GM13977 (cell line): ENCODE data around the gene CDC42BPB.

ENCODE experiments used
- DNase-seq: peaks from one replicate; pipeline ENCODE4 v3.0.0; 2012; ENCODE audit warnings: low spot score
- in situ Hi-C: fragments of 300-500 bp; cut with MboI; formaldehyde crosslinking; loops from one replicate; pipeline ENCODE4 v1.12.0; 2022; ENCODE audit warnings: low sequenced_read_pairs, low pct_unique_long_range_greater_than_20kb, mixed read lengths, inconsistent platforms; ENCODE audit not compliant: unreplicated experiment
- TF ChIP-seq, protein P1 (sequence below): IDR thresholded peaks from 2 replicates; pipeline ENCODE4 v1.5.1; 2012; ENCODE audit warnings: mild to moderate bottlenecking, control low read depth; ENCODE audit not compliant: insufficient read depth; ENCODE audit errors: extremely low read depth, missing control alignments

Gene CDC42BPB

DNA sequence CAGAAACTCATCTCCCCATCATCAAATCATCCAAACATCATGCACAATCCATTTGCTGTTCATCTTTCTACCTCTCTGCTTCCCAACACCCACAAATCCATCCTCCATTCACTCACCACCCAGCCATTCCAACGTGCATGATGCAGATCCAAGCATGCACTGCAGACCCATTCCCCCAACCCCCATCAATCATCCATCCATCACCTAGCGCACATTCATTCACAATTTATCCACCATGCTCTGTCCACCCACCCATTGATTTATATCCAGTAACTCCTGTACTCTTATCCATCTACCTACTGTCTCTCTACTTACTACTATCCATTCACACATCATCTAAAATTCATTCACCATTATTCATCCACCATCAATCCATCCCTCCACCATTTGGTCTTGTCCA is 138.9 kb downstream of the CDC42BPB start:
- TF ChIP-seq, protein P1, sequence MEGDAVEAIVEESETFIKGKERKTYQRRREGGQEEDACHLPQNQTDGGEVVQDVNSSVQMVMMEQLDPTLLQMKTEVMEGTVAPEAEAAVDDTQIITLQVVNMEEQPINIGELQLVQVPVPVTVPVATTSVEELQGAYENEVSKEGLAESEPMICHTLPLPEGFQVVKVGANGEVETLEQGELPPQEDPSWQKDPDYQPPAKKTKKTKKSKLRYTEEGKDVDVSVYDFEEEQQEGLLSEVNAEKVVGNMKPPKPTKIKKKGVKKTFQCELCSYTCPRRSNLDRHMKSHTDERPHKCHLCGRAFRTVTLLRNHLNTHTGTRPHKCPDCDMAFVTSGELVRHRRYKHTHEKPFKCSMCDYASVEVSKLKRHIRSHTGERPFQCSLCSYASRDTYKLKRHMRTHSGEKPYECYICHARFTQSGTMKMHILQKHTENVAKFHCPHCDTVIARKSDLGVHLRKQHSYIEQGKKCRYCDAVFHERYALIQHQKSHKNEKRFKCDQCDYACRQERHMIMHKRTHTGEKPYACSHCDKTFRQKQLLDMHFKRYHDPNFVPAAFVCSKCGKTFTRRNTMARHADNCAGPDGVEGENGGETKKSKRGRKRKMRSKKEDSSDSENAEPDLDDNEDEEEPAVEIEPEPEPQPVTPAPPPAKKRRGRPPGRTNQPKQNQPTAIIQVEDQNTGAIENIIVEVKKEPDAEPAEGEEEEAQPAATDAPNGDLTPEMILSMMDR, result no peak
- DNase-seq, result no peak
- in situ Hi-C loops, result loop anchor here (10.0 kb wide), 2 partner anchors 144 to 224 kb away; partner anchors contain the start of gene TRAF3

DNA sequence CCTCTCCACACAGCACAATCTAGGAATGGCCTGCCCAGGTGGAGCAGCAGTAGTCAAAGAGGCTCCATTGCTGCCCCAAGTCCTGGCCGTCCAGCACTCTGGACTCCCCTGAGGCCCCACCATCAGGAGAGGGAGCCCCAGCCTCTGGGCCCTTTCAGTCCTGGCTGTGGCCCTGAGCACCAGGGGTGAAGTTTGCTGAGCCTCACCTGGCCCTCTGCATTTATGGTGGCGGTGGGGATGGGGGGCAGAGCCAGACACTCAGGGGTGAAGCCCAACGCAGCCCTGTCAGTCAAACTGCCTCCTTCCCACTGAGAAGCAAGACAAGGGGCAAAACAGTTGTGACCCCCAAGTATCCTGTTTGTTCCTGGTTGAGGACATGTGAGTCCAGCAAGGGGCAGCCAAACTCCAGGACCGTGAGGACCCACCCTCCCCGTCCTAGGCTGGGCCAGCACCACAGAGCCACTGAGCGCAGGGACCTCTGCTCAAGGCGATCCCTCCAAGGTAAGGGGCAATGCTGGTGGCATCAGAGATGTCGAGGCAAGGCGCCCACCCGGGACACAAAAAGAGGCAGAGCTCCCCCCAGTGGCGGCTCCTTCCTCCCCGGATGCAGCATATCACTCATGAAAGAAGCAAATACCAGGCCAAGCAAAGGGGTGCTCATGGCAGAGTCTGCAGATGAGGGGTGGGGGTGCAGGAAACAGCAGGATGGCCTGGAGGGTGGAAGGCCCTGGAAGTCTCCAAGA is 139.7 kb downstream of the CDC42BPB start:
- in situ Hi-C loops, result loop anchor here (10.0 kb wide), 2 partner anchors 143 to 223 kb away; partner anchors contain the start of gene TRAF3
- peak; percentile 86 for DNase-seq
- TF ChIP-seq, protein P1, result peak; percentile 80

DNA sequence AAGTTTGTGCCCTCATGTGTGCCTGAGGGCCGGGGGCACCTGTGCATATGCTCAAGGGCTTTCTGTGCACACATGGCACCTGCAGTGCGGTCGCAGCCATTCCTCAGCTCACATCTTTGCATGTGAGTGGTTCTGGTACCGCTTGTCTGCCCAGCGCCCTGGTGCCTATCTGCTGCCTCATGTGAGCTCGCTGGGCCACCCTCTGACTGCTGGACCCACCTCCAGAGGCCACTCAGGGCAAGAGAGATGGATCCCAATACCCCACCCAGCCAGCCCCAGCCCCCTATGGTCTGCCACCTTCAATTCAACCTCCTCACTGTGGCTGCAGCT is 140.3 kb downstream of the CDC42BPB start:
- DNase-seq, result peak; percentile 46
- TF ChIP-seq, protein P1, result no peak
- in situ Hi-C loops, result loop anchor here (10.0 kb wide), 2 partner anchors 142 to 222 kb away; partner anchors contain the start of gene TRAF3

DNA sequence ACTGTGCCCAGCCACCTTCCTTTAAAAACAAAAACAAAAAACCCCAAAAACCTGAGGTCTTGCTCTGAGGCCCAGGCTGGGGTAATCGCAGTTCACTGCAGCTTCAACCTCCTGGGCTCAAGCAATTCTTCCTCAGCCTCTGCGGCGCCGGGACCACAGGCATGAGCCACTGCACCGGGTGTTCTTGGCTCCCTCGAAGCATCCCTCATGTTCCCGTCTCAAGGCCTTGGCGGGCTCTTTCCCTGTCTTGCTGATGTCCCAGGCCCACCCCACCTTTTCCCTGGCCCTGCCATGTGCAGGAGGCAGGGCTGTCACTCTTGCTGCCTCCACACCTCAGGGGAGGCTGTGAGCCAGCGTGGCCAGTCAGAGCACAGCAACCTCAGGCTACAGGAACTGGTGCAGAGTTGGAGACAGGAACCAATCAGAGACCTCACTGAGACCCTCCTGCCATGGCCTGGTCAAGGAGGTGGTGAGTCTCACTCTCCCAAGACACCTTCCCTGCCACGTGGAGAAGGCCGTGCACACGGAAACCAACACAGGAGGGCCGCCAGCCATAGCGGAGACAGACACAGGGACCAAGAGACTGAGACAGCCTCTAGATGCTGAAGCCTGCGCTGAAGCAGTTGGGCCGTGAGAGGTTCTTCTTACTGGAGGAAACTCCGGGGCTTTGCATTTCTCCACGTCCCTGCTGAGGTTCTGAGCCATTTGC is 140.8 kb downstream of the CDC42BPB start:
- TF ChIP-seq, protein P1, result no peak
- DNase-seq, result no peak
- in situ Hi-C loops, result loop anchor here (10.0 kb wide), 2 partner anchors 142 to 222 kb away; partner anchors contain the start of gene TRAF3

DNA sequence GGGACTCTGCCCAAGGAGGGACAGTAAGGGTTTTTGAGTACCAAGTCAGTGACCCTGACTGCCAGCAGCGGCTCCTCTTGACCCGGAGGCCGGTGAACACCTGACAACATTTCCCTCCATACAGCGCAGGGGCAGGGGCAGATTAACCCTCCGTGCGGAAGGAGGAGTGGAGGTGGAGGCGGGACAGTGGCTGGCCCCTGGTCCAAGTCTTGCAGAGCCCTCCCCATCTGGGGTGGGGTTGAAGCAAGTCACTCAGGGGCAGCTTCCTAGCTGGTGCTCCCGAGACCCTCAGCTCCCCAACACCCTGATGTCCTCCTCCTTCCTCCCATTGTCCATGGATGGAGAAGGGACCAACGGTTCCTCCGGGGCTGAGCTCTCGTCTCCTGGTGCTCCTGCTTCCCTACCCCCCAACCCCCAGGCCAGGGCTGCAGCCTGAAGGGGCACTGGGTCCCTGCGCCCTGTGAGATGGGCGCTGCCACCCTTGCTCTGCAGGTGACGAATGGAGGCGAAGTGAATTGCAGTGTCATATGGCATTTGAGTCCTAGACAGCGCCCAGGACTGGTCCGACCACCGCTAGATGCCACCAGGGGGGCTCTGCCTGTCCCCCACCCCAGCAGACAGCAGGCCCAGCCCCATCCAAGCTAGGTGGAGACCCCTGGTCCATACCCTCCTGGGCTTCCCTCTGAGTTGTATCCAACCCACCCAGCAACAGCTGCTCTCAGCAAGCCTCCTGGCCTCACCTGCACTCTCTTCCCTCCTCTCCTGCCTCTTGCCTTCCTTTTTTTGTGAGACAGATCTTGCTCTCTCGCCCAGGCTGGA is 141.8 kb downstream of the CDC42BPB start:
- in situ Hi-C loops, result loop anchor here (10.0 kb wide), 2 partner anchors 141 to 221 kb away; partner anchors contain the start of gene TRAF3
- peak; percentile 34 for DNase-seq
- TF ChIP-seq, protein P1, result no peak
